Brain microvascular endothelial cell (primary cell): ENCODE measurements around the gene LSG1.

Experiments used
- DNase-seq: peaks from one replicate; pipeline ENCODE4 v3.0.0-alpha.2; 2020
- H3K27ac ChIP-seq: fragments of 250-450 bp; sonication (Bioruptor Pico); 2 replicates; pipeline ENCODE4 v1.5.1; 2020; ENCODE audit warnings: mild to moderate bottlenecking, moderate library complexity
- H3K27me3 ChIP-seq: fragments of 250-450 bp; sonication (Bioruptor Pico); replicated peaks from 2 replicates; pipeline ENCODE4 v1.5.1; 2020; ENCODE audit warnings: mild to moderate bottlenecking
- H3K36me3 ChIP-seq: fragments of 250-450 bp; sonication (Bioruptor Pico); replicated peaks from 2 replicates; pipeline ENCODE4 v1.5.1; 2020; ENCODE audit warnings: mild to moderate bottlenecking
- H3K4me3 ChIP-seq: 2 replicates; pipeline ENCODE4 v1.5.1; 2011; ENCODE audit warnings: low read depth, mild to moderate bottlenecking, control low read depth, low read length, moderate library complexity
- in situ Hi-C: cut with HindIII; loops from 2 replicates; pipeline ENCODE4 v1.10.0; 2017; ENCODE audit warnings: low sequenced_read_pairs, low pct_ligation_motif_present
- TF ChIP-seq, protein P1 (sequence below): IDR thresholded peaks from 2 replicates; pipeline ENCODE4 v1.5.1; 2011; ENCODE audit warnings: low read depth, mild to moderate bottlenecking, moderate library complexity, low read length, control low read depth, inconsistent platforms; ENCODE audit errors: missing control alignments

The LSG1 gene

DNA sequence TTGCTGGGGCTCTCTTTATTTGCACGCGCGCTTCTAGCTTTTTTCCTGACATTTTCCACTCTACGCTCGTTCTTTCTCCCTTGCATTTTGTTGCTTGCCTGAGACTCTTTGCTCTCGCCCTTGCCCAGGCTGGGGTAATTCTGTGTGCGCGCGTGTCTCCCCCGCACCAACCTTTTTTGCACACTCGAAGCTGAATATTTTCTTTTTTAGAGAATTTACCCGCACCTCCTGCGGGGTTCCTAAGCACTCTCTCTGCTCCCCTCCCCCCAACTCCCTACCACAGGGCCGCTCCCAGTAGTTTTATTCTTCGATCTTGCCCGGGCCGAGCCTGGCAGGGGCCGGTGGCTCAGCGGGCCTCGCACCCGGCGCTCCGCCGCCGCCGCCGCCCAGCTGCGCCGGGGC, 14.4 kb upstream of the LSG1 start:
- Histone ChIP-seq H3K36me3 (peaks cover 20% of the 10 kb centered on the region), H3K27me3 (no peaks in the 10 kb centered on the region), H3K4me3 (peak overlapping the region; percentile 77), H3K27ac (peak overlapping the region; percentile 64)
- in situ Hi-C loops = no loop called here
- TF ChIP-seq, protein P1, sequence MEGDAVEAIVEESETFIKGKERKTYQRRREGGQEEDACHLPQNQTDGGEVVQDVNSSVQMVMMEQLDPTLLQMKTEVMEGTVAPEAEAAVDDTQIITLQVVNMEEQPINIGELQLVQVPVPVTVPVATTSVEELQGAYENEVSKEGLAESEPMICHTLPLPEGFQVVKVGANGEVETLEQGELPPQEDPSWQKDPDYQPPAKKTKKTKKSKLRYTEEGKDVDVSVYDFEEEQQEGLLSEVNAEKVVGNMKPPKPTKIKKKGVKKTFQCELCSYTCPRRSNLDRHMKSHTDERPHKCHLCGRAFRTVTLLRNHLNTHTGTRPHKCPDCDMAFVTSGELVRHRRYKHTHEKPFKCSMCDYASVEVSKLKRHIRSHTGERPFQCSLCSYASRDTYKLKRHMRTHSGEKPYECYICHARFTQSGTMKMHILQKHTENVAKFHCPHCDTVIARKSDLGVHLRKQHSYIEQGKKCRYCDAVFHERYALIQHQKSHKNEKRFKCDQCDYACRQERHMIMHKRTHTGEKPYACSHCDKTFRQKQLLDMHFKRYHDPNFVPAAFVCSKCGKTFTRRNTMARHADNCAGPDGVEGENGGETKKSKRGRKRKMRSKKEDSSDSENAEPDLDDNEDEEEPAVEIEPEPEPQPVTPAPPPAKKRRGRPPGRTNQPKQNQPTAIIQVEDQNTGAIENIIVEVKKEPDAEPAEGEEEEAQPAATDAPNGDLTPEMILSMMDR = no peak
- DNase-seq = no peak

DNA sequence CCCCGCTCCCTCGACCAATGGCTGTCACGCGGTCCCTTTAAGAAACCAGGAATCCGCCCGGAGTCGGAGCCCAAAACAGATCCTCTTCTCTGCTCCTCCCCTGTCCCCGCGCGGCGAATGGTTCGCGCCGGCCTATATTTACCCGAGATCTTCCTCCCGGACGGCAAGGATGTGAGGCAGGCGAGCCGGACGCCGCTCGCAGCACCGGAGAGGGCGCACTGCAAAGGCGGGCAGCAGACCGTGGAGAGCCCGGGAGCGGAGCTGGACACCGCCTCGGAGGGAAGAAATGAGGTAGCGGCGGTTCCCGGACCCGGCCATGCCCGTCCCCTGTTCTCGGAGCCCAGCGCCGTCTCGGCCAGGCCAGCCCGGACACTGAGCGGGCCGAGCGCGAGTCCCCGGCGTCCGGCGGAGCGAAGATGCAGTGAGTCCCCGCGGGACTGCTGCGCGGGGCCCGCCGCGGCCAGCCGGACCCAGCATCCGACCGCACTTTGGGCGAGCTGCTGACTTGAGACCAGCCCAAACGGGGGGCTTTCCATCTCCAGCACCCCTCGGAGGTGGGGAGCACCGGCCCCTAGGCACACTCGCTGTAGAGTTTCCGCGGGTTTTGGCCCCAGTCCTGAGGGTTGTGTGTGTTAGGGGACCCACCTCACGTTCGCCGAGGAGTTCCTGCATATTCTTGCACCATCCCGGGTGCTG, 13.9 kb upstream of the LSG1 start, which contains the start of gene FAM43A:
Gene FAM43A, plus strand, starts transcription at position 166 of the 696 bp plus-strand sequence. CDS start 944 bp downstream, outside the sequence.
- Histone ChIP-seq H3K36me3 (peaks cover 20% of the 10 kb centered on the region), H3K27ac (peak within 1 kb of the TSS; percentile 64), H3K27me3 (no peaks in the 10 kb centered on the region), H3K4me3 (peak within 1 kb of the TSS; percentile 77)
- TF ChIP-seq, protein P1 = peak; percentile 43
- in situ Hi-C loops = no loop called here
- peak; percentile 93 for DNase-seq

DNA sequence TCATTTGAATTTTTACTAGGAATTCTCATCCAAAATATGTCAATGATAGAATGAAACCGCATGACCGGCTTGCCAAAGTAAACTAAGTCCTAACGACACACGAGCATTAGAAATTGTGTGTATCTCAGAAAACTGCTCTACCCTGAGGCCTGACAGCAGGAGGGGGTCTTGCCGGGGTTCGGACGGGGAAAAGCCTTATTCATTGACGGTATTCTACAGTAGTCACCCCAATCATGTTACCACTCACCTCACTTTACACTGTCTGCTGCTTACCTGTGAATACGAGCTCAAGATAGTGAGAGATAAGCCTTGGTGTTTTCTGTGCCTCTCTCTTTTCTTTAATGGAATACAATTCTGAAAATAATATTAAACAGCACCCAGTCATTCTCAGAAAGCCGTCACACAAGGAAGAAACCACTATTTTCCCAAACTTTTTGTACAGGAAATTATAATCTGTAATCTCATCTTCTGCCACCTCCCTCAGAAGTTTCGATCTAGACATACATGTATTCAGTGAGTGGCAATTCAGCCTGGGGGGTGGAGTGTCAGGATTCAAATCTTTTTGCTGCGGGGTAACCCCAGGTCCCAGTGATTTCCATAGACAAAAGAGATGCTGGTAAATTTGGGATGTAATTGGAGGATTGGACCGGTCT, 13.2 kb upstream of the LSG1 start:
- H3K36me3 ChIP-seq = peaks cover 20% of the 10 kb centered on the region
- peak overlapping the region; percentile 77 for H3K4me3 ChIP-seq
- H3K27ac ChIP-seq = no peak overlapping the region
- in situ Hi-C loops = no loop called here
- H3K27me3 ChIP-seq = no peaks in the 10 kb centered on the region
- TF ChIP-seq, protein P1 = no peak
- DNase-seq = no peak

DNA sequence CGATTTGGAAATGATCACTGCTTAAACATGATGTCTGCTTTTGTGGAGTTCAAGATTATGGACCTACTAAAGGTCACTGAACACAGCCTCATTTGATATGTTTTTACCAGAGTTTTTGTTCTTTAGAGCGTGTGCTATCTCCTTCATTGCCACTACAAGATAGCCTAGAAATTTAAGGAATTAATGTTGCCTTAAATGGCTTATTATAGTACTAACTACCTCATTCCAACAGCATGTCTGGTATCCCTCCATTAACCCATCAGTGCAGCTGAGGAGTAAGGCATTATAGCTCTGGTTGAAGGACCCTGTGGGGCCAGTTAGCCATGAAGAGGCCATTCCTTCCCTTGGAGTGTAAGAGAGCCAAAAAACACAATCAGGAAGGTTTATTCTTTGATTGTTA, 11.4 kb upstream of the LSG1 start:
- H3K27ac ChIP-seq = no peak overlapping the region
- no peak overlapping the region for H3K4me3 ChIP-seq
- H3K27me3 ChIP-seq = no peaks in the 10 kb centered on the region
- TF ChIP-seq, protein P1 = no peak
- no peak for DNase-seq
- in situ Hi-C loops = no loop called here
- peaks cover 14% of the 10 kb centered on the region for H3K36me3 ChIP-seq

DNA sequence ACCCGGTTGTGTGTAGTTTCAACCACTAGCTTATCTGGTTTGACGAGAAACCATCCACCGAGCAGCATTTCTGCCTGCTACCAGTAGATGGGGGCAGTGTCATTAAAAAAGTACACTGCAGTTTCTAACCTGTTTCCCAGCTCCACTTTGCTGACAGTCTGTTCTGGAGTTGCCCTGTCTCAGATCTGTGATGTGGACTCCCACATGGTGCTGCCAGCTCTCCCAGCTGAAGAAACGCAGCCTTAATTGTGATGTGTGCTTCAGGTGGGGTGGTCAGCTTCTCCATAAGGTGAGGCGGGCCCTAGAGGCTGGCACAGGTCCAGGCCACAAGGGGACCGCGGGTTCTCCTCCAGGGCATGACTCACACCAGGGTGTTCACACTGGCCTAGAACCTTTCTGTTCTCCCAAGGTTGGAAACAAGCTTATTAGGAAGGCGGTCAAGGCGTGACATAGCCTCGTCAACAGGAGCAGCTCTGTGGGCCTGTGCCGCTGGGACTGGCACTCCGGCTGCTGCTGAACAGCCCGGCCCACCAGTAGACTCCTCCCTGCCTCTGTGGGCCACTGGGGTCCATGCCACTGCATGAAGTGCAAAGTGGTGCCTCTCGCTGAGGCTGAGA, 10.8 kb upstream of the LSG1 start:
- Histone ChIP-seq H3K4me3 (no peak overlapping the region), H3K27ac (no peak overlapping the region), H3K36me3 (peaks cover 12% of the 10 kb centered on the region), H3K27me3 (no peaks in the 10 kb centered on the region)
- in situ Hi-C loops = no loop called here
- DNase-seq = peak; percentile 86
- TF ChIP-seq, protein P1 = peak; percentile 93
